MM.1S (cell line): ENCODE results near the gene NKAP.
A peak's percentile ranks its signal among the peaks of the same experiment; 100 is the strongest.
"Not testable (repeated sequence)": the region's sequence is repeated elsewhere in the genome, so short reads cannot be mapped to it uniquely, and the experiment has no call there.

Experiments
- DNase-seq: peaks from one replicate; pipeline ENCODE4 v3.0.0-alpha.2; 2015
- H2AFZ ChIP-seq: fragments of 300-600 bp; sonication (generic); 2 replicates; pipeline ENCODE4 v1.6.0; 2016; ENCODE audit warnings: antibody characterized with exemption, low read length
- H3F3A ChIP-seq: fragments of 300-600 bp; sonication (generic); 2 replicates; pipeline ENCODE4 v1.6.1; 2016; ENCODE audit warnings: mild to moderate bottlenecking, antibody characterized with exemption, low read length, moderate library complexity, mixed read lengths; ENCODE audit not compliant: insufficient read depth
- H3K27ac ChIP-seq: fragments of 300-600 bp; sonication (generic); 2 replicates; pipeline ENCODE4 v1.5.1; 2016; ENCODE audit warnings: mild to moderate bottlenecking, low read length
- H3K27me3 ChIP-seq: fragments of 300-600 bp; sonication (generic); replicated peaks from 2 replicates; pipeline ENCODE4 v1.6.0; 2016; ENCODE audit warnings: low read length; ENCODE audit not compliant: insufficient read depth
- H3K36me3 ChIP-seq: fragments of 300-600 bp; sonication (generic); replicated peaks from 2 replicates; pipeline ENCODE4 v1.6.1; 2016; ENCODE audit warnings: mild to moderate bottlenecking, low read length, mixed read lengths; ENCODE audit not compliant: insufficient read depth
- H3K4me1 ChIP-seq: fragments of 300-600 bp; sonication (generic); 2 replicates; pipeline ENCODE4 v1.6.1; 2016; ENCODE audit warnings: low read length, mixed read lengths
- H3K4me2 ChIP-seq: fragments of 300-600 bp; sonication (generic); 2 replicates; pipeline ENCODE4 v1.6.0; 2016; ENCODE audit warnings: low read depth, low read length
- H3K4me3 ChIP-seq: fragments of 300-600 bp; sonication (generic); 2 replicates; pipeline ENCODE4 v1.5.1; 2016; ENCODE audit warnings: low read length, mixed read lengths
- H3K79me2 ChIP-seq: fragments of 300-600 bp; sonication (generic); 2 replicates; pipeline ENCODE4 v1.6.1; 2016; ENCODE audit warnings: mixed run types, low read length, mixed read lengths
- H3K9ac ChIP-seq: fragments of 300-600 bp; sonication (generic); 2 replicates; pipeline ENCODE4 v1.6.1; 2016; ENCODE audit warnings: low read length, mixed read lengths
- H3K9me2 ChIP-seq: fragments of 300-600 bp; sonication (generic); replicated peaks from 2 replicates; pipeline ENCODE4 v1.6.1; 2016; ENCODE audit warnings: mild to moderate bottlenecking, low read length, mixed read lengths; ENCODE audit not compliant: insufficient read depth
- H3K9me3 ChIP-seq: fragments of 300-600 bp; sonication (generic); replicated peaks from 2 replicates; pipeline ENCODE4 v1.6.1; 2016; ENCODE audit warnings: mild to moderate bottlenecking, low read length, mixed read lengths; ENCODE audit not compliant: insufficient read depth
- H4K20me1 ChIP-seq: fragments of 300-600 bp; sonication (generic); 2 replicates; pipeline ENCODE4 v1.6.1; 2016; ENCODE audit warnings: mild to moderate bottlenecking, low read length, moderate library complexity, mixed read lengths; ENCODE audit not compliant: insufficient read depth
- CTCF ChIP-seq: fragments of 300-600 bp; sonication (generic); IDR thresholded peaks from 2 replicates; pipeline ENCODE4 v1.5.1; 2016; ENCODE audit warnings: antibody characterized with exemption, low read length, mixed read lengths
- EZH2 ChIP-seq: fragments of 300-600 bp; sonication (generic); optimal IDR thresholded peaks from 2 replicates; pipeline ENCODE3; 2017; ENCODE audit warnings: low read depth, mild to moderate bottlenecking, antibody characterized with exemption, low read length, mixed read lengths
- EZH2phosphoT487 ChIP-seq: fragments of 300-600 bp; sonication (generic); IDR thresholded peaks from 2 replicates; pipeline ENCODE4 v1.6.1; 2018; ENCODE audit warnings: antibody characterized with exemption, low read length

Gene NKAP

GRCh38 chrX:119983494-119983893 lies 39.9 kb upstream of the NKAP start:
- H3K9me3 ChIP-seq = no peaks in the 10 kb centered on the region
- no peaks in the 10 kb centered on the region for H4K20me1 ChIP-seq
- H3F3A ChIP-seq = no peaks in the 10 kb centered on the region
- H3K36me3 ChIP-seq = no peaks in the 10 kb centered on the region
- no peaks in the 10 kb centered on the region for H3K79me2 ChIP-seq
- H2AFZ ChIP-seq = no peak overlapping the region
- H3K9ac ChIP-seq = no peak overlapping the region
- no peaks in the 10 kb centered on the region for H3K9me2 ChIP-seq
- TF ChIP-seq EZH2 = no peak
- no peak for TF ChIP-seq CTCF
- no peak for TF ChIP-seq EZH2phosphoT487
- H3K27ac ChIP-seq = no peak overlapping the region
- H3K4me1 ChIP-seq = no peaks in the 10 kb centered on the region
- H3K27me3 ChIP-seq = no peaks in the 10 kb centered on the region
- DNase-seq = no peak
- no peak overlapping the region for H3K4me2 ChIP-seq
- no peak overlapping the region for H3K4me3 ChIP-seq

GRCh38 chrX:119982145-119982544 lies 38.6 kb upstream of the NKAP start:
- H3K36me3 ChIP-seq = no peaks in the 10 kb centered on the region
- H4K20me1 ChIP-seq = no peaks in the 10 kb centered on the region
- no peaks in the 10 kb centered on the region for H3K79me2 ChIP-seq
- no peak for DNase-seq
- H3K4me2 ChIP-seq = no peak overlapping the region
- H3F3A ChIP-seq = no peaks in the 10 kb centered on the region
- no peak for TF ChIP-seq EZH2phosphoT487
- no peak for TF ChIP-seq EZH2
- TF ChIP-seq CTCF = no peak
- no peaks in the 10 kb centered on the region for H3K27me3 ChIP-seq
- no peaks in the 10 kb centered on the region for H3K4me1 ChIP-seq
- H3K9me3 ChIP-seq = no peaks in the 10 kb centered on the region
- H3K9ac ChIP-seq = no peak overlapping the region
- no peak overlapping the region for H2AFZ ChIP-seq
- H3K27ac ChIP-seq = no peak overlapping the region
- no peaks in the 10 kb centered on the region for H3K9me2 ChIP-seq
- no peak overlapping the region for H3K4me3 ChIP-seq

GRCh38 chrX:119981286-119982070 lies 37.9 kb upstream of the NKAP start:
- Histone ChIP-seq H3F3A (no peaks in the 10 kb centered on the region), H3K9me2 (no peaks in the 10 kb centered on the region), H3K4me3 (no peak overlapping the region), H3K4me1 (no peaks in the 10 kb centered on the region), H3K79me2 (no peaks in the 10 kb centered on the region), H3K9me3 (no peaks in the 10 kb centered on the region), H2AFZ (0 out of 2 replicates have a peak overlapping the region, but pooled peaks have one; percentile 45), H3K27me3 (no peaks in the 10 kb centered on the region), H3K4me2 (no peak overlapping the region), H3K27ac (no peak overlapping the region), H4K20me1 (no peaks in the 10 kb centered on the region), H3K9ac (no peak overlapping the region), H3K36me3 (no peaks in the 10 kb centered on the region)
- peak; percentile 63 for DNase-seq
- TF ChIP-seq EZH2 (no peak), CTCF (peak; percentile 67)

GRCh38 chrX:119977172-119977571 lies 33.6 kb upstream of the NKAP start:
- H3K79me2 ChIP-seq, H3K4me2 ChIP-seq, H3K4me3 ChIP-seq, H3K9me3 ChIP-seq, H2AFZ ChIP-seq, H3K9ac ChIP-seq, H3K36me3 ChIP-seq, DNase-seq, H3K27ac ChIP-seq, H4K20me1 ChIP-seq, H3K9me2 ChIP-seq, H3F3A ChIP-seq, H3K27me3 ChIP-seq, H3K4me1 ChIP-seq: not testable (repeated sequence)
